VCaP (cell line): ENCODE measurements around the gene MAP2K1.

Experiments used
- H3K27ac ChIP-seq: fragments of 450-650 bp; 2 replicates; pipeline ENCODE4 v1.5.1; 2017
- TF ChIP-seq, protein P1 (sequence below): fragments of 450-650 bp; conservative IDR thresholded peaks from 2 replicates; pipeline ENCODE4 v1.5.1; 2017; ENCODE audit warnings: mild to moderate bottlenecking, moderate library complexity

The MAP2K1 gene

DNA sequence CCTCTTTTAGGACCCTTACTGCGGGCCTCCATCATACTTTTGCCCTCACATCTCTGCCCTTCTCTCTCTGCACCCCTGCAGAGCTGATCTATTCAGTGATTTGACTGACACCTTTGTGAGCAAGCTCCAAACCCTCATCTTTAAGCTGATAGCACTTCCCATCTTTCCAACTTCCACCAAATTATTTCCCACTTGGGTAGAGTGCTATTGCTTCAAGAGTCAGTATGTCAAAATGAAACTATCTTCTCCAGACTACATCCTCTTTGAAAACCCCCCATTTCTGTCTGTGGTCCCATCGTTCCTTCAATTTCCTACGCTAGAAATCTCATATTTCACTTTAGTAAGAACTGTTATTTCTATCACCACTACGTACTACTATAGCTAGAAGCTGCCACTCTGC lies 138.1 kb downstream of the MAP2K1 start:
- TF ChIP-seq, protein P1, sequence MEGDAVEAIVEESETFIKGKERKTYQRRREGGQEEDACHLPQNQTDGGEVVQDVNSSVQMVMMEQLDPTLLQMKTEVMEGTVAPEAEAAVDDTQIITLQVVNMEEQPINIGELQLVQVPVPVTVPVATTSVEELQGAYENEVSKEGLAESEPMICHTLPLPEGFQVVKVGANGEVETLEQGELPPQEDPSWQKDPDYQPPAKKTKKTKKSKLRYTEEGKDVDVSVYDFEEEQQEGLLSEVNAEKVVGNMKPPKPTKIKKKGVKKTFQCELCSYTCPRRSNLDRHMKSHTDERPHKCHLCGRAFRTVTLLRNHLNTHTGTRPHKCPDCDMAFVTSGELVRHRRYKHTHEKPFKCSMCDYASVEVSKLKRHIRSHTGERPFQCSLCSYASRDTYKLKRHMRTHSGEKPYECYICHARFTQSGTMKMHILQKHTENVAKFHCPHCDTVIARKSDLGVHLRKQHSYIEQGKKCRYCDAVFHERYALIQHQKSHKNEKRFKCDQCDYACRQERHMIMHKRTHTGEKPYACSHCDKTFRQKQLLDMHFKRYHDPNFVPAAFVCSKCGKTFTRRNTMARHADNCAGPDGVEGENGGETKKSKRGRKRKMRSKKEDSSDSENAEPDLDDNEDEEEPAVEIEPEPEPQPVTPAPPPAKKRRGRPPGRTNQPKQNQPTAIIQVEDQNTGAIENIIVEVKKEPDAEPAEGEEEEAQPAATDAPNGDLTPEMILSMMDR: no peak
- H3K27ac ChIP-seq: no peak overlapping the region

DNA sequence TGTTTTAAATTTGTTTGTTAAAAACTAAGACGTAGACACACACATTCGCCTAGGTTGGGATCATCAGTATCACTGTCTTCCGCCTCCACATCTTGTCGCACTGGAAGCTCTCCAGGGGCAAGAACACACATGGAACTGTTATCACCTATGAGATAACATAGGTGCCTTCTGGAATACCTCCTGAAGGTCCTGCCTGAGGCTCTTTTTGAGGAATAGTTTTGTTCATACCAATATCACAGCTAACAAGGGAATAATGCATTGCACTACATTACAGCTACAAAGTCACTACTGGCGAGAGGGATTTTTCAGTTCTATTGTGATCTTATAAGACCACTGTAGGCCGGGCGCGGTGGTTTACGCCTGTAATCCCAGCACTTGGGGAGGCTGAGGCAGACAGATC lies 148.3 kb downstream of the MAP2K1 start:
- no peak overlapping the region for H3K27ac ChIP-seq
- TF ChIP-seq, protein P1: no peak
